ENCODE results near the gene RALGAPB.

RALGAPB gene

GRCh38 chr20:38557174-38557573, 84.5 kb downstream of the RALGAPB start:
- no peaks in the 10 kb centered on the region for H3K4me1 ChIP-seq (ENCODE audit: control insufficient read depth, insufficient read depth, low read length, poor library complexity, severe bottlenecking)
- H3K27ac ChIP-seq (ENCODE audit: insufficient read depth, low read length, poor library complexity, severe bottlenecking), result no peak overlapping the region
- peaks cover 81% of the 10 kb centered on the region for H3K36me3 ChIP-seq (ENCODE audit: control insufficient read depth, insufficient read depth, low read length)
- no peaks in the 10 kb centered on the region for H3K9me3 ChIP-seq (ENCODE audit: control insufficient read depth, low read length)
- no peaks in the 10 kb centered on the region for H3K27me3 ChIP-seq (replicated peaks; ENCODE audit: control insufficient read depth, insufficient read depth, low read length, poor library complexity, severe bottlenecking)
- DNase-seq, result no peak
- no peak overlapping the region for H3K4me3 ChIP-seq (ENCODE audit: insufficient read depth, low read depth, low read length, poor library complexity, severe bottlenecking)

- H3K27ac ChIP-seq (ENCODE audit: insufficient read depth, low read length, poor library complexity, severe bottlenecking), result no peak overlapping the region
- no peaks in the 10 kb centered on the region for H3K27me3 ChIP-seq (replicated peaks; ENCODE audit: control insufficient read depth, insufficient read depth, low read length, poor library complexity, severe bottlenecking)
- H3K4me3 ChIP-seq (ENCODE audit: insufficient read depth, low read depth, low read length, poor library complexity, severe bottlenecking), result no peak overlapping the region
- no peaks in the 10 kb centered on the region for H3K9me3 ChIP-seq (ENCODE audit: control insufficient read depth, low read length)
- DNase-seq, result no peak
- H3K36me3 ChIP-seq (ENCODE audit: control insufficient read depth, insufficient read depth, low read length), result peaks cover 81% of the 10 kb centered on the region
- no peaks in the 10 kb centered on the region for H3K4me1 ChIP-seq (ENCODE audit: control insufficient read depth, insufficient read depth, low read length, poor library complexity, severe bottlenecking)
Observed at GRCh38 chr20:38558596-38559360, 86.1 kb downstream of the RALGAPB start.

- peaks cover 81% of the 10 kb centered on the region for H3K36me3 ChIP-seq (ENCODE audit: control insufficient read depth, insufficient read depth, low read length)
Observed at GRCh38 chr20:38559764-38560163, 87.1 kb downstream of the RALGAPB start.

GRCh38 chr20:38563802-38564431, 91.3 kb downstream of the RALGAPB start:
- Histone ChIP-seq H3K27ac (ENCODE audit: insufficient read depth, low read length, poor library complexity, severe bottlenecking) (no peak overlapping the region), H3K36me3 (ENCODE audit: control insufficient read depth, insufficient read depth, low read length) (peaks cover 81% of the 10 kb centered on the region), H3K4me3 (ENCODE audit: insufficient read depth, low read depth, low read length, poor library complexity, severe bottlenecking) (no peak overlapping the region), H3K9me3 (ENCODE audit: control insufficient read depth, low read length) (no peaks in the 10 kb centered on the region), H3K27me3 (replicated peaks; ENCODE audit: control insufficient read depth, insufficient read depth, low read length, poor library complexity, severe bottlenecking) (no peaks in the 10 kb centered on the region), H3K4me1 (ENCODE audit: control insufficient read depth, insufficient read depth, low read length, poor library complexity, severe bottlenecking) (no peaks in the 10 kb centered on the region)
- DNase-seq, result no peak

More at GRCh38 chr20:38559764-38560163, 87.1 kb downstream of the RALGAPB start:
- Histone ChIP-seq H3K9me3 (ENCODE audit: control insufficient read depth, low read length) (no peaks in the 10 kb centered on the region), H3K27ac (ENCODE audit: insufficient read depth, low read length, poor library complexity, severe bottlenecking) (no peak overlapping the region), H3K4me3 (ENCODE audit: insufficient read depth, low read depth, low read length, poor library complexity, severe bottlenecking) (no peak overlapping the region), H3K4me1 (ENCODE audit: control insufficient read depth, insufficient read depth, low read length, poor library complexity, severe bottlenecking) (no peaks in the 10 kb centered on the region), H3K27me3 (replicated peaks; ENCODE audit: control insufficient read depth, insufficient read depth, low read length, poor library complexity, severe bottlenecking) (no peaks in the 10 kb centered on the region)
- no peak for DNase-seq

- H3K27me3 ChIP-seq (replicated peaks; ENCODE audit: control insufficient read depth, insufficient read depth, low read length, poor library complexity, severe bottlenecking), result no peaks in the 10 kb centered on the region
- H3K9me3 ChIP-seq (ENCODE audit: control insufficient read depth, low read length), result no peaks in the 10 kb centered on the region
- H3K27ac ChIP-seq (ENCODE audit: insufficient read depth, low read length, poor library complexity, severe bottlenecking), result no peak overlapping the region
- H3K36me3 ChIP-seq (ENCODE audit: control insufficient read depth, insufficient read depth, low read length), result peaks cover 78% of the 10 kb centered on the region
- H3K4me3 ChIP-seq (ENCODE audit: insufficient read depth, low read depth, low read length, poor library complexity, severe bottlenecking), result no peak overlapping the region
- H3K4me1 ChIP-seq (ENCODE audit: control insufficient read depth, insufficient read depth, low read length, poor library complexity, severe bottlenecking), result no peaks in the 10 kb centered on the region
- DNase-seq, result no peak
Observed at GRCh38 chr20:38564680-38565079, 92.0 kb downstream of the RALGAPB start.

GRCh38 chr20:38566036-38566598, 93.5 kb downstream of the RALGAPB start:
- DNase-seq, result no peak
- Histone ChIP-seq H3K9me3 (ENCODE audit: control insufficient read depth, low read length) (no peaks in the 10 kb centered on the region), H3K4me3 (ENCODE audit: insufficient read depth, low read depth, low read length, poor library complexity, severe bottlenecking) (no peak overlapping the region), H3K27ac (ENCODE audit: insufficient read depth, low read length, poor library complexity, severe bottlenecking) (no peak overlapping the region), H3K4me1 (ENCODE audit: control insufficient read depth, insufficient read depth, low read length, poor library complexity, severe bottlenecking) (no peaks in the 10 kb centered on the region), H3K36me3 (ENCODE audit: control insufficient read depth, insufficient read depth, low read length) (peaks cover 75% of the 10 kb centered on the region), H3K27me3 (replicated peaks; ENCODE audit: control insufficient read depth, insufficient read depth, low read length, poor library complexity, severe bottlenecking) (no peaks in the 10 kb centered on the region)

- H3K4me1 ChIP-seq (ENCODE audit: control insufficient read depth, insufficient read depth, low read length, poor library complexity, severe bottlenecking), result no peaks in the 10 kb centered on the region
- H3K4me3 ChIP-seq (ENCODE audit: insufficient read depth, low read depth, low read length, poor library complexity, severe bottlenecking), result no peak overlapping the region
- no peaks in the 10 kb centered on the region for H3K27me3 ChIP-seq (replicated peaks; ENCODE audit: control insufficient read depth, insufficient read depth, low read length, poor library complexity, severe bottlenecking)
- H3K36me3 ChIP-seq (ENCODE audit: control insufficient read depth, insufficient read depth, low read length), result peaks cover 72% of the 10 kb centered on the region
- H3K27ac ChIP-seq (ENCODE audit: insufficient read depth, low read length, poor library complexity, severe bottlenecking), result no peak overlapping the region
- no peak for DNase-seq
- H3K9me3 ChIP-seq (ENCODE audit: control insufficient read depth, low read length), result no peaks in the 10 kb centered on the region
Observed at GRCh38 chr20:38569747-38570525, 97.3 kb downstream of the RALGAPB start.

GRCh38 chr20:38573413-38573812, 100.8 kb downstream of the RALGAPB start:
- Histone ChIP-seq H3K4me3 (ENCODE audit: insufficient read depth, low read depth, low read length, poor library complexity, severe bottlenecking) (no peak overlapping the region), H3K27ac (ENCODE audit: insufficient read depth, low read length, poor library complexity, severe bottlenecking) (no peak overlapping the region), H3K9me3 (ENCODE audit: control insufficient read depth, low read length) (no peaks in the 10 kb centered on the region), H3K36me3 (ENCODE audit: control insufficient read depth, insufficient read depth, low read length) (peaks cover 55% of the 10 kb centered on the region), H3K27me3 (replicated peaks; ENCODE audit: control insufficient read depth, insufficient read depth, low read length, poor library complexity, severe bottlenecking) (no peaks in the 10 kb centered on the region), H3K4me1 (ENCODE audit: control insufficient read depth, insufficient read depth, low read length, poor library complexity, severe bottlenecking) (no peaks in the 10 kb centered on the region)
- no peak for DNase-seq

GRCh38 chr20:38579219-38579910, 106.7 kb downstream of the RALGAPB start:
- no peak overlapping the region for H3K4me3 ChIP-seq (ENCODE audit: insufficient read depth, low read depth, low read length, poor library complexity, severe bottlenecking)
- no peaks in the 10 kb centered on the region for H3K27me3 ChIP-seq (replicated peaks; ENCODE audit: control insufficient read depth, insufficient read depth, low read length, poor library complexity, severe bottlenecking)
- H3K27ac ChIP-seq (ENCODE audit: insufficient read depth, low read length, poor library complexity, severe bottlenecking), result no peak overlapping the region
- no peaks in the 10 kb centered on the region for H3K4me1 ChIP-seq (ENCODE audit: control insufficient read depth, insufficient read depth, low read length, poor library complexity, severe bottlenecking)
- peaks cover 16% of the 10 kb centered on the region for H3K36me3 ChIP-seq (ENCODE audit: control insufficient read depth, insufficient read depth, low read length)
- DNase-seq, result no peak
- no peaks in the 10 kb centered on the region for H3K9me3 ChIP-seq (ENCODE audit: control insufficient read depth, low read length)
